HepG2 (cell line): ENCODE results near the gene EFNA4. TPM values are rescaled to one million over a fixed set of nuclear protein-coding genes. Genes with fewer than 3 reads are reported as not detected.
A peak's percentile ranks its signal among the peaks of the same experiment; 100 is the strongest.

Experiments
- ATAC-seq: fragments of 200-7000 bp; cut with Tn5 transposase; 3 replicates; pipeline ENCODE4 v1.9.1; 2020; ENCODE audit warnings: mild to moderate bottlenecking, moderate library complexity
- BruUV-seq: library from RNA; stranded (reverse); fragments of 400-500 nt; replicated peaks from 2 replicates; lab custom pipeline; 2021; lab: Mats Ljungman, UMichigan
- CTCF ChIA-PET: fragments of 300-600 bp; formaldehyde crosslinking; extraction: SDS; loops from one replicate; lab custom pipeline; 2021; ENCODE audit warnings: low total read pairs, inconsistent platforms, low intra/inter-chr PET ratio; lab: Yijun Ruan, JAX
- POLR2A ChIA-PET: fragments of 350-600 bp; sonication (Branson Sonifier 250); formaldehyde crosslinking; loops from one replicate; lab custom pipeline; 2020; ENCODE audit warnings: antibody characterized with exemption, inconsistent platforms; lab: Yijun Ruan, JAX
- DNase-seq: peaks from one replicate; pipeline ENCODE4 v3.0.0-alpha.2; 2015; ENCODE audit warnings: low spot score
- FAIRE-seq: peaks from 3 replicates; lab custom pipeline; 2011; peaks lifted over from hg19 to GRCh38; lab: Jason Lieb, UNC
- H2AFZ ChIP-seq: one replicate; pipeline ENCODE4 v1.6.1; 2011; ENCODE audit warnings: low read length, inconsistent platforms
- H3K27ac ChIP-seq: fragments of 300-600 bp; 3 replicates; pipeline ENCODE4 v1.8.0; 2011; ENCODE audit warnings: mixed run types, mild to moderate bottlenecking, mixed read lengths, low read length, inconsistent platforms; ENCODE audit not compliant: insufficient read depth; ENCODE audit errors: extremely low read length
- H3K27me3 ChIP-seq, 2 experiments: fragments of 200-600 bp in 1 of 2; 2 replicates in 1 of 2; 3 replicates in 1 of 2; pipeline versions ENCODE4 v1.6.0 to v1.8.0; 2011; ENCODE audit warnings: low read length in 2 of 2, mild to moderate bottlenecking in 2 of 2, moderate library complexity in 2 of 2, inconsistent platforms in 1 of 2; ENCODE audit not compliant: insufficient read depth in 2 of 2, control insufficient read depth in 1 of 2
- H3K36me3 ChIP-seq, 2 experiments: fragments of 200-600 bp in 1 of 2; replicated peaks in 1 of 2; 2 replicates in 1 of 2; 3 replicates in 1 of 2; pipeline versions ENCODE4 v1.5.1 to v1.8.0; 2011; ENCODE audit warnings: low read length in 2 of 2, inconsistent platforms in 1 of 2; ENCODE audit not compliant: insufficient read depth in 2 of 2, control insufficient read depth in 1 of 2
- H3K4me1 ChIP-seq: 2 replicates; pipeline ENCODE4 v1.5.1; 2012; ENCODE audit warnings: low read length, inconsistent platforms; ENCODE audit not compliant: insufficient read depth
- H3K4me2 ChIP-seq: 2 replicates; pipeline ENCODE4 v1.6.0; 2011; ENCODE audit warnings: low read depth, low read length, inconsistent platforms
- H3K4me3 ChIP-seq, 3 experiments: fragments of 200-600 bp in 1 of 3; sonication (generic), shearing (Covaris generic) in 1 of 3; replicated peaks in 1 of 3; 2 replicates each; pipeline ENCODE4 v1.5.1; 2011 to 2016; ENCODE audit warnings: low read length in 3 of 3, inconsistent platforms in 2 of 3, low read depth in 2 of 3, mild to moderate bottlenecking in 2 of 3, control low read depth in 1 of 3, mixed read lengths in 1 of 3; ENCODE audit not compliant: insufficient read depth in 1 of 3
- H3K79me2 ChIP-seq: one replicate; pipeline ENCODE4 v1.6.1; 2011; ENCODE audit warnings: low read length, inconsistent platforms; ENCODE audit not compliant: insufficient read depth
- H3K9ac ChIP-seq: 2 replicates; pipeline ENCODE4 v1.6.0; 2011; ENCODE audit warnings: mild to moderate bottlenecking, low read depth, low read length, inconsistent platforms; ENCODE audit not compliant: insufficient read depth
- H3K9me3 ChIP-seq: 2 replicates; pipeline ENCODE4 v1.5.1; 2012; ENCODE audit warnings: mild to moderate bottlenecking, low read length
- H4K20me1 ChIP-seq: 2 replicates; pipeline ENCODE4 v1.6.0; 2011; ENCODE audit warnings: inconsistent platforms, mild to moderate bottlenecking, low read length, moderate library complexity; ENCODE audit not compliant: insufficient read depth
- NCOA1 ChIP-seq: sonication (generic); formaldehyde crosslinking; IDR thresholded peaks from 2 replicates; pipeline ENCODE4 v1.9.0; 2021; ENCODE audit warnings: missing genetic modification reagents
- RFXAP ChIP-seq: sonication (generic); formaldehyde crosslinking; IDR thresholded peaks from 2 replicates; pipeline ENCODE4 v1.4.0; 2020; ENCODE audit warnings: missing genetic modification reagents, borderline replicate concordance
- SIN3A ChIP-seq: IDR thresholded peaks from 2 replicates; pipeline ENCODE4 v1.6.1; 2011; ENCODE audit warnings: low read depth, mild to moderate bottlenecking, control low read depth, low read length, borderline replicate concordance
- TARDBP ChIP-seq: sonication (generic); formaldehyde crosslinking; IDR thresholded peaks from 2 replicates; pipeline ENCODE4 v1.8.0; 2022; ENCODE audit warnings: mild to moderate bottlenecking, missing genetic modification reagents
- TP53 ChIP-seq: sonication (generic); formaldehyde crosslinking; conservative IDR thresholded peaks from 2 replicates; pipeline ENCODE4 v1.4.0; 2020; ENCODE audit warnings: missing genetic modification reagents
- ZNF281 ChIP-seq: sonication (generic); formaldehyde crosslinking; IDR thresholded peaks from 2 replicates; pipeline ENCODE4 v1.4.0; 2020; ENCODE audit warnings: missing genetic modification reagents, borderline replicate concordance
- WGBS: methylation state at CpG from one replicate; pipeline ENCODE4 v1.1.6; 2017; ENCODE audit warnings: low lambda C conversion rate; 5-methylcytosine and 5-hydroxymethylcytosine counted together
- in situ Hi-C: cut with HindIII; loops from 2 replicates; pipeline ENCODE4 v1.10.0; 2017; ENCODE audit warnings: low pct_unique_long_range_greater_than_20kb; ENCODE audit not compliant: extremely low pct_ligation_motif_present
- intact Hi-C: fragments of 100-400 bp; cut with micrococcal nuclease; formaldehyde crosslinking; loops from one replicate; pipeline ENCODE4 v1.10.0; 2022; ENCODE audit not compliant: unreplicated experiment
- polyA plus RNA-seq, 8 experiments: library from polyadenylated mRNA; depleted of rRNA in 3 of 8; stranded (reverse) in 7 of 8; unstranded in 1 of 8; fragments of >200 nt; fragmentation: Illumina TruSeq in 4 of 8; extraction: Trizol in 4 of 8; gene quantifications; 2 replicates each; pipeline versions ENCODE4 v1.2.1 to v1.2.3, GENCODE V29; 2011 to 2016; ENCODE audit warnings: low read depth in 4 of 8, missing spikeins in 1 of 8, mixed read lengths in 1 of 8; ENCODE audit not compliant: insufficient read depth in 1 of 8
- total RNA-seq, 5 experiments: library from RNA; depleted of rRNA; stranded (reverse); fragments of >200 nt; fragmentation: Illumina TruSeq; extraction: Trizol; gene quantifications; 2 replicates each; pipeline ENCODE4 v1.2.3, GENCODE V29; 2016; ENCODE audit warnings: low read depth in 1 of 5
- TF ChIP-seq, protein P1 (sequence below): sonication (generic); formaldehyde crosslinking; IDR thresholded peaks from 2 replicates; pipeline ENCODE4 v1.5.0; 2020; ENCODE audit warnings: mild to moderate bottlenecking, missing genetic modification reagents
- TF ChIP-seq, protein P2 (sequence below): sonication (generic); formaldehyde crosslinking; IDR thresholded peaks from 2 replicates; pipeline ENCODE4 v1.4.0; 2020; ENCODE audit warnings: missing genetic modification reagents, borderline replicate concordance

Gene EFNA4
- total and polyA plus RNA-seq, 2 of the 13 experiments (the other 11 are each of a cell fraction or from before 2014, with no cell fraction given): 12.0 to 17.2 TPM

- TF ChIP-seq TP53 (CRISPR knock-in tag): no peak
- TF ChIP-seq, all 625 proteins: peak for 72
Measured at GRCh38 chr1:155062702-155063411, 683 bp upstream of the EFNA4 start (continued).

GRCh38 chr1:155064111-155064831 lies 731 bp downstream of the EFNA4 start:
- BruUV-seq: TSS peak; percentile 83
- Histone ChIP-seq H3K79me2 (peaks cover 9% of the 10 kb centered on the region), H3K27me3 (no peaks in the 10 kb centered on the region), H3K4me1 (peaks cover 32% of the 10 kb centered on the region), H3K4me2 (peak overlapping the region; percentile 100), H3K4me3 (peak overlapping the region; percentile 72 to 91 (median 83)), H2AFZ (no peak overlapping the region), H3K9ac (peak overlapping the region; percentile 85), H4K20me1 (no peaks in the 10 kb centered on the region), H3K36me3 (peaks cover 0 to 9% of the 10 kb centered on the region in 2 experiments; a peak in 3 of 5 replicates), H3K27ac (peak overlapping the region; percentile 92), H3K9me3 (no peaks in the 10 kb centered on the region)
- WGBS: 11% methylated on average over 6 of the region's 14 CpGs
- intact Hi-C loops (loop anchor here (5.0 kb wide), 1 partner anchor 67 kb away; no protein-coding TSS in a partner anchor), in situ Hi-C loops (loop anchor here (5.0 kb wide), 1 partner anchor 82 kb away; the partner anchor contains the start of gene FLAD1)
- DNase-seq: peak; percentile 40
- ATAC-seq: peak; percentile 41
- ChIA-PET CTCF (interaction anchor here (4.0 kb wide), 1 partner anchor 20 kb away, joined by 39 read pairs; no protein-coding TSS in a partner anchor), POLR2A (interaction anchor here (0.5 to 3.0 kb wide), 12 partner anchors 12 to 677 kb away, joined by 3 to 11 read pairs (median 3); partner anchors contain the start of genes ADAM15, EFNA3, PBXIP1 and ZBTB7B)
- no peak for FAIRE-seq
- TF ChIP-seq, protein P1, sequence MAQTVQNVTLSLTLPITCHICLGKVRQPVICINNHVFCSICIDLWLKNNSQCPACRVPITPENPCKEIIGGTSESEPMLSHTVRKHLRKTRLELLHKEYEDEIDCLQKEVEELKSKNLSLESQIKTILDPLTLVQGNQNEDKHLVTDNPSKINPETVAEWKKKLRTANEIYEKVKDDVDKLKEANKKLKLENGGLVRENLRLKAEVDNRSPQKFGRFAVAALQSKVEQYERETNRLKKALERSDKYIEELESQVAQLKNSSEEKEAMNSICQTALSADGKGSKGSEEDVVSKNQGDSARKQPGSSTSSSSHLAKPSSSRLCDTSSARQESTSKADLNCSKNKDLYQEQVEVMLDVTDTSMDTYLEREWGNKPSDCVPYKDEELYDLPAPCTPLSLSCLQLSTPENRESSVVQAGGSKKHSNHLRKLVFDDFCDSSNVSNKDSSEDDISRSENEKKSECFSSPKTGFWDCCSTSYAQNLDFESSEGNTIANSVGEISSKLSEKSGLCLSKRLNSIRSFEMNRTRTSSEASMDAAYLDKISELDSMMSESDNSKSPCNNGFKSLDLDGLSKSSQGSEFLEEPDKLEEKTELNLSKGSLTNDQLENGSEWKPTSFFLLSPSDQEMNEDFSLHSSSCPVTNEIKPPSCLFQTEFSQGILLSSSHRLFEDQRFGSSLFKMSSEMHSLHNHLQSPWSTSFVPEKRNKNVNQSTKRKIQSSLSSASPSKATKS (CRISPR knock-in tag): peak; percentile 52; the same call in 1 of the 2 replicates
- peak; percentile 17; the same call in 1 of the 2 replicates for TF ChIP-seq ZNF281
- TF ChIP-seq, protein P2, sequence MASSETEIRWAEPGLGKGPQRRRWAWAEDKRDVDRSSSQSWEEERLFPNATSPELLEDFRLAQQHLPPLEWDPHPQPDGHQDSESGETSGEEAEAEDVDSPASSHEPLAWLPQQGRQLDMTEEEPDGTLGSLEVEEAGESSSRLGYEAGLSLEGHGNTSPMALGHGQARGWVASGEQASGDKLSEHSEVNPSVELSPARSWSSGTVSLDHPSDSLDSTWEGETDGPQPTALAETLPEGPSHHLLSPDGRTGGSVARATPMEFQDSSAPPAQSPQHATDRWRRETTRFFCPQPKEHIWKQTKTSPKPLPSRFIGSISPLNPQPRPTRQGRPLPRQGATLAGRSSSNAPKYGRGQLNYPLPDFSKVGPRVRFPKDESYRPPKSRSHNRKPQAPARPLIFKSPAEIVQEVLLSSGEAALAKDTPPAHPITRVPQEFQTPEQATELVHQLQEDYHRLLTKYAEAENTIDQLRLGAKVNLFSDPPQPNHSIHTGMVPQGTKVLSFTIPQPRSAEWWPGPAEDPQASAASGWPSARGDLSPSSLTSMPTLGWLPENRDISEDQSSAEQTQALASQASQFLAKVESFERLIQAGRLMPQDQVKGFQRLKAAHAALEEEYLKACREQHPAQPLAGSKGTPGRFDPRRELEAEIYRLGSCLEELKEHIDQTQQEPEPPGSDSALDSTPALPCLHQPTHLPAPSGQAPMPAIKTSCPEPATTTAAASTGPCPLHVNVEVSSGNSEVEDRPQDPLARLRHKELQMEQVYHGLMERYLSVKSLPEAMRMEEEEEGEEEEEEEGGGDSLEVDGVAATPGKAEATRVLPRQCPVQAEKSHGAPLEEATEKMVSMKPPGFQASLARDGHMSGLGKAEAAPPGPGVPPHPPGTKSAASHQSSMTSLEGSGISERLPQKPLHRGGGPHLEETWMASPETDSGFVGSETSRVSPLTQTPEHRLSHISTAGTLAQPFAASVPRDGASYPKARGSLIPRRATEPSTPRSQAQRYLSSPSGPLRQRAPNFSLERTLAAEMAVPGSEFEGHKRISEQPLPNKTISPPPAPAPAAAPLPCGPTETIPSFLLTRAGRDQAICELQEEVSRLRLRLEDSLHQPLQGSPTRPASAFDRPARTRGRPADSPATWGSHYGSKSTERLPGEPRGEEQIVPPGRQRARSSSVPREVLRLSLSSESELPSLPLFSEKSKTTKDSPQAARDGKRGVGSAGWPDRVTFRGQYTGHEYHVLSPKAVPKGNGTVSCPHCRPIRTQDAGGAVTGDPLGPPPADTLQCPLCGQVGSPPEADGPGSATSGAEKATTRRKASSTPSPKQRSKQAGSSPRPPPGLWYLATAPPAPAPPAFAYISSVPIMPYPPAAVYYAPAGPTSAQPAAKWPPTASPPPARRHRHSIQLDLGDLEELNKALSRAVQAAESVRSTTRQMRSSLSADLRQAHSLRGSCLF (CRISPR knock-in tag): no peak
- no peak for TF ChIP-seq RFXAP (CRISPR knock-in tag)
- TF ChIP-seq SIN3A: peak; percentile 59; the same call in 1 of the 2 replicates
- TF ChIP-seq NCOA1 (CRISPR knock-in tag): peak; percentile 35; the same call in 1 of the 2 replicates
- TF ChIP-seq TARDBP (CRISPR knock-in tag): 0 out of 2 replicates have a peak, but pooled peaks have one; percentile 29
